Panc1 (cell line): Measurements from ENCODE around the gene ATP2B2.

ENCODE experiments used
- CTCF ChIP-seq: fragments of 450-650 bp; IDR thresholded peaks from 2 replicates; pipeline ENCODE4 v1.5.1; 2017; ENCODE audit warnings: mild to moderate bottlenecking
- POLR2AphosphoS5 ChIP-seq: IDR thresholded peaks from 2 replicates; pipeline ENCODE4 v1.6.1; 2012; ENCODE audit warnings: mild to moderate bottlenecking, low read depth, low read length, moderate library complexity
- SIN3A ChIP-seq: IDR thresholded peaks from 2 replicates; pipeline ENCODE4 v1.6.1; 2012; ENCODE audit warnings: low read depth, mild to moderate bottlenecking, low read length, moderate library complexity, borderline replicate concordance; ENCODE audit not compliant: insufficient read depth
- TCF7L2 ChIP-seq: IDR thresholded peaks from 2 replicates; pipeline ENCODE4 v1.6.1; 2011; ENCODE audit warnings: mild to moderate bottlenecking, low read depth, low read length, inconsistent platforms
- TF ChIP-seq, protein P1 (sequence below), 2 experiments: IDR thresholded peaks; 2 replicates each; pipeline ENCODE4 v1.6.1; 2011 to 2012; ENCODE audit warnings: low read depth in 2 of 2, control low read depth in 1 of 2, low read length in 1 of 2, mild to moderate bottlenecking in 1 of 2, moderate library complexity in 1 of 2; ENCODE audit not compliant: insufficient read depth in 1 of 2

- TF ChIP-seq CTCF: no peak
- no peak for TF ChIP-seq SIN3A
- TF ChIP-seq POLR2AphosphoS5: no peak
- no peak for TF ChIP-seq TCF7L2
- TF ChIP-seq, protein P1, sequence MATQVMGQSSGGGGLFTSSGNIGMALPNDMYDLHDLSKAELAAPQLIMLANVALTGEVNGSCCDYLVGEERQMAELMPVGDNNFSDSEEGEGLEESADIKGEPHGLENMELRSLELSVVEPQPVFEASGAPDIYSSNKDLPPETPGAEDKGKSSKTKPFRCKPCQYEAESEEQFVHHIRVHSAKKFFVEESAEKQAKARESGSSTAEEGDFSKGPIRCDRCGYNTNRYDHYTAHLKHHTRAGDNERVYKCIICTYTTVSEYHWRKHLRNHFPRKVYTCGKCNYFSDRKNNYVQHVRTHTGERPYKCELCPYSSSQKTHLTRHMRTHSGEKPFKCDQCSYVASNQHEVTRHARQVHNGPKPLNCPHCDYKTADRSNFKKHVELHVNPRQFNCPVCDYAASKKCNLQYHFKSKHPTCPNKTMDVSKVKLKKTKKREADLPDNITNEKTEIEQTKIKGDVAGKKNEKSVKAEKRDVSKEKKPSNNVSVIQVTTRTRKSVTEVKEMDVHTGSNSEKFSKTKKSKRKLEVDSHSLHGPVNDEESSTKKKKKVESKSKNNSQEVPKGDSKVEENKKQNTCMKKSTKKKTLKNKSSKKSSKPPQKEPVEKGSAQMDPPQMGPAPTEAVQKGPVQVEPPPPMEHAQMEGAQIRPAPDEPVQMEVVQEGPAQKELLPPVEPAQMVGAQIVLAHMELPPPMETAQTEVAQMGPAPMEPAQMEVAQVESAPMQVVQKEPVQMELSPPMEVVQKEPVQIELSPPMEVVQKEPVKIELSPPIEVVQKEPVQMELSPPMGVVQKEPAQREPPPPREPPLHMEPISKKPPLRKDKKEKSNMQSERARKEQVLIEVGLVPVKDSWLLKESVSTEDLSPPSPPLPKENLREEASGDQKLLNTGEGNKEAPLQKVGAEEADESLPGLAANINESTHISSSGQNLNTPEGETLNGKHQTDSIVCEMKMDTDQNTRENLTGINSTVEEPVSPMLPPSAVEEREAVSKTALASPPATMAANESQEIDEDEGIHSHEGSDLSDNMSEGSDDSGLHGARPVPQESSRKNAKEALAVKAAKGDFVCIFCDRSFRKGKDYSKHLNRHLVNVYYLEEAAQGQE (IDR thresholded peaks at IDR 0.05; ENCODE audit: insufficient read depth in 1 of 2, low read depth in 2 of 2, low read length in 1 of 2): no peak
These were observed 167.3 kb downstream of the ATP2B2 start for GRCh38 chr3:10338164-10338470.
